RCC 7860 (cell line): Measurements from ENCODE around the gene ACTA1.
"Not testable (repeated sequence)": the region's sequence is repeated elsewhere in the genome, so short reads cannot be mapped to it uniquely, and the experiment has no call there.

Experiments used
- DNase-seq: peaks from one replicate; pipeline ENCODE4 v3.0.0-alpha.2; 2015; ENCODE audit warnings: low spot score
- FAIRE-seq: peaks from 2 replicates; lab custom pipeline; 2012; peaks lifted over from hg19 to GRCh38; lab: Jason Lieb, UNC

ACTA1 gene

GRCh38 chr1:229440851-229441537 lies 7.1 kb upstream of the ACTA1 start:
- DNase-seq = peak; percentile 93
- peak; percentile 92 for FAIRE-seq

- FAIRE-seq (no peak), DNase-seq (no peak)
Measured at GRCh38 chr1:229438021-229438420, 4.1 kb upstream of the ACTA1 start.

GRCh38 chr1:229437443-229437842 lies 3.5 kb upstream of the ACTA1 start:
- peak; percentile 14 for FAIRE-seq

GRCh38 chr1:229436201-229436600 lies 2.3 kb upstream of the ACTA1 start:
- FAIRE-seq = no peak
- DNase-seq = no peak

More at GRCh38 chr1:229437443-229437842, 3.5 kb upstream of the ACTA1 start:
- peak; percentile 62 for DNase-seq

- DNase-seq (no peak), FAIRE-seq (no peak)
Measured at GRCh38 chr1:229434641-229435051, 752 bp upstream of the ACTA1 start.

- FAIRE-seq (no peak), DNase-seq (no peak)
Measured at GRCh38 chr1:229433364-229434004, 410 bp downstream of the ACTA1 start.

GRCh38 chr1:229432905-229433304 lies 989 bp downstream of the ACTA1 start:
- DNase-seq (no peak), FAIRE-seq (no peak)

GRCh38 chr1:229432116-229432461 lies 1.8 kb downstream of the ACTA1 start:
- FAIRE-seq = no peak
- no peak for DNase-seq

GRCh38 chr1:229431284-229432115 lies 2.4 kb downstream of the ACTA1 start:
- FAIRE-seq (no peak), DNase-seq (no peak)

- FAIRE-seq (no peak), DNase-seq (no peak)
Measured at GRCh38 chr1:229430761-229431283, 3.1 kb downstream of the ACTA1 start.

- no peak for FAIRE-seq
- no peak for DNase-seq
Measured at GRCh38 chr1:229428256-229428655, 5.6 kb downstream of the ACTA1 start.

- DNase-seq (no peak), FAIRE-seq (no peak)
Measured at GRCh38 chr1:229427572-229427971, 6.3 kb downstream of the ACTA1 start.

GRCh38 chr1:229425564-229426159 lies 8.2 kb downstream of the ACTA1 start:
- FAIRE-seq (no peak), DNase-seq (no peak)

- FAIRE-seq = no peak
- no peak for DNase-seq
Measured at GRCh38 chr1:229420765-229421164, 13.1 kb downstream of the ACTA1 start.

- no peak for DNase-seq
- no peak for FAIRE-seq
Measured at GRCh38 chr1:229420224-229420623, 13.7 kb downstream of the ACTA1 start.

GRCh38 chr1:229418586-229418985 lies 15.3 kb downstream of the ACTA1 start:
- not testable (repeated sequence) for FAIRE-seq, DNase-seq

- DNase-seq, FAIRE-seq: not testable (repeated sequence)
Measured at GRCh38 chr1:229412810-229413209, 21.1 kb downstream of the ACTA1 start.

GRCh38 chr1:229412056-229412455 lies 21.8 kb downstream of the ACTA1 start:
- DNase-seq (no peak), FAIRE-seq (no peak)

GRCh38 chr1:229411434-229412055 lies 22.3 kb downstream of the ACTA1 start:
- DNase-seq (no peak), FAIRE-seq (no peak)

- peak; percentile 78 for DNase-seq
Measured at GRCh38 chr1:229410692-229411433, 23.0 kb downstream of the ACTA1 start.

More at GRCh38 chr1:229410692-229411433, 23.0 kb downstream of the ACTA1 start:
- FAIRE-seq = no peak
